K562 (cell line): ENCODE results near the gene COL6A1. TPM values are rescaled to one million over a fixed set of nuclear protein-coding genes. Genes with fewer than 3 reads are reported as not detected.
A peak's percentile ranks its signal among the peaks of the same experiment; 100 is the strongest.

Experiments used
- ELK1 ChIP-seq: sonication (generic); formaldehyde crosslinking; IDR thresholded peaks from 2 replicates; pipeline ENCODE4 v1.8.1; 2022; ENCODE audit warnings: missing genetic modification reagents
- HDAC1 ChIP-seq, 2 experiments: fragments of 450-650 bp; IDR thresholded peaks; 2 replicates each; pipeline ENCODE4 v1.6.1; 2016 to 2017; ENCODE audit warnings: inconsistent platforms in 1 of 2, mild to moderate bottlenecking in 1 of 2, moderate library complexity in 1 of 2
- ID3 ChIP-seq, 2 experiments: fragments of 250-450 bp in 1 of 2; fragments of 450-650 bp in 1 of 2; sonication (Bioruptor Pico) in 1 of 2; IDR thresholded peaks; 2 replicates each; pipeline versions ENCODE4 v1.6.1 to v1.8.0; 2016 to 2021; ENCODE audit warnings: mild to moderate bottlenecking in 2 of 2, moderate library complexity in 2 of 2, missing compliant biosample characterization in 1 of 2, missing genetic modification characterization in 1 of 2
- MAX ChIP-seq: sonication (generic); formaldehyde crosslinking; IDR thresholded peaks from 2 replicates; pipeline ENCODE4 v1.9.0; 2022; ENCODE audit warnings: mild to moderate bottlenecking, missing genetic modification reagents
- RREB1 ChIP-seq: fragments of 250-450 bp; sonication (Bioruptor Pico); IDR thresholded peaks from 2 replicates; pipeline ENCODE4 v1.4.0; 2020
- ZNF408 ChIP-seq: fragments of 250-450 bp; sonication (Bioruptor Pico); IDR thresholded peaks from 2 replicates; pipeline ENCODE4 v1.4.0; 2020; ENCODE audit warnings: low read depth, mild to moderate bottlenecking, moderate library complexity
- ZNF780A ChIP-seq: fragments of 250-450 bp; sonication (Bioruptor Pico); IDR thresholded peaks from 2 replicates; pipeline ENCODE4 v1.5.0; 2021; ENCODE audit warnings: mild to moderate bottlenecking
- polyA plus RNA-seq, 8 experiments: library from polyadenylated mRNA; depleted of rRNA in 4 of 8; stranded (reverse) in 5 of 8; unstranded in 3 of 8; fragments of >200 nt; fragmentation: Nextera tagmentation in 2 of 8; fragmentation: Illumina TruSeq in 1 of 8; extraction: Ambion mirVana in 2 of 8; extraction: Trizol in 1 of 8; gene quantifications; 2 replicates each; pipeline versions ENCODE4 v1.2.1 to v1.2.3, GENCODE V29; 2011 to 2014; ENCODE audit warnings: inconsistent platforms in 1 of 8, missing spikeins in 1 of 8
- total RNA-seq, 7 experiments: library from RNA; depleted of rRNA in 6 of 7; stranded (reverse); fragments of >200 nt in 6 of 7; fragmentation: Illumina TruSeq in 2 of 7; extraction: Trizol in 2 of 7; gene quantifications; 2 replicates each; pipeline versions ENCODE4 v1.2.1 to v1.2.3, GENCODE V29; 2011 to 2021; ENCODE audit warnings: low replicate concordance in 1 of 7

Gene COL6A1
- total and polyA plus RNA-seq, 9 of the 15 experiments (the other 6 are each of a cell fraction or from before 2014, with no cell fraction given): 0.07 to 1.3 (median 0.14) TPM; not detected in 3

GRCh38 chr21:45973475-45974072 is 8.0 kb upstream of the COL6A1 start (continued):
- TF ChIP-seq RREB1 (no peak), ELK1 (no peak), MAX (CRISPR knock-in tag) (no peak), ID3 (CRISPR knock-in tag; IDR thresholded peaks at IDR 0.05) (no peak), ID3 (tag; IDR thresholded peaks at IDR 0.05) (no peak), ZNF408 (CRISPR knock-in tag) (no peak), HDAC1 (IDR thresholded peaks at IDR 0.05) (peak in 1 of 2 experiments; percentile 13; a peak in 1 of 4 replicates), ZNF780A (CRISPR knock-in tag) (no peak)
- TF ChIP-seq, all 486 proteins: peak for 28
